Measurements from ENCODE around the gene PSMC6.

- TF ChIP-seq FOXM1 (IDR thresholded peaks at IDR 0.05; ENCODE audit: borderline replicate concordance) (no peak), BHLHE40 (IDR thresholded peaks at IDR 0.05; ENCODE audit: borderline replicate concordance) (no peak), L3MBTL2 (conservative IDR thresholded peaks at IDR 0.05) (no peak), ARNT (IDR thresholded peaks at IDR 0.05) (no peak), HDGF (IDR thresholded peaks at IDR 0.05; ENCODE audit: borderline replicate concordance) (no peak), SUZ12 (IDR thresholded peaks at IDR 0.05) (no peak), FOXA1 (IDR thresholded peaks at IDR 0.05) (no peak), ELF4 (IDR thresholded peaks at IDR 0.05) (no peak), SP1 (IDR thresholded peaks at IDR 0.05) (no peak), CTBP1 (IDR thresholded peaks at IDR 0.05; ENCODE audit: borderline replicate concordance) (no peak)
Measured at GRCh38 chr14:52693036-52693435, 14.0 kb upstream of the PSMC6 start.
